HCT116 (cell line): Measurements from ENCODE around the gene PDE8A. TPM values are rescaled to one million over a fixed set of nuclear protein-coding genes. Genes with fewer than 3 reads are reported as not detected.

Source experiments
- ATAC-seq: fragments of 200-7000 bp; cut with Tn5 transposase; 2 replicates; pipeline ENCODE4 v1.9.1; 2020; ENCODE audit warnings: mild to moderate bottlenecking, moderate library complexity
- BruUV-seq: library from RNA; stranded (reverse); fragments of 400-500 nt; replicated peaks from 2 replicates; lab custom pipeline; 2021; lab: Mats Ljungman, UMichigan
- CTCF ChIA-PET: fragments of 300-600 bp; sonication (Branson Sonifier 250); formaldehyde crosslinking; loops from one replicate; lab custom pipeline; 2021; ENCODE audit warnings: antibody characterized with exemption; lab: Charles Lee
- POLR2A ChIA-PET: fragments of 300-600, 350-600 bp; sonication (Branson Sonifier 250); formaldehyde crosslinking; loops from one replicate; lab custom pipeline; 2021; ENCODE audit warnings: antibody characterized with exemption; lab: Charles Lee
- RAD21 ChIA-PET, 2 experiments: fragments of 300-600 bp; sonication (Branson Sonifier 250); formaldehyde crosslinking; loops; one replicate each; lab custom pipeline; 2023; ENCODE audit warnings: low total read pairs in 2 of 2; ENCODE audit not compliant: uncharacterized antibody in 2 of 2, unreplicated experiment in 2 of 2, low non-redundant PET in 1 of 2; lab: Charles Lee
- DNase-seq: peaks from one replicate; pipeline ENCODE4 v3.0.0-alpha.2; 2010; ENCODE audit warnings: low read depth, low spot score
- H2AFZ ChIP-seq: fragments of 200-600 bp; shearing (Covaris generic), sonication (generic); 2 replicates; pipeline ENCODE4 v1.6.1; 2017; ENCODE audit warnings: low read depth, mixed run types, mixed read lengths, antibody characterized with exemption, low read length; ENCODE audit not compliant: poor library complexity, severe bottlenecking
- H3K27ac ChIP-seq: 2 replicates; pipeline ENCODE4 v1.5.1; 2012; ENCODE audit warnings: low read depth, low read length
- H3K27me3 ChIP-seq: fragments of 200-600 bp; sonication (generic); 2 replicates; pipeline ENCODE4 v1.6.1; 2016; ENCODE audit warnings: mixed run types, low read length, mixed read lengths; ENCODE audit not compliant: insufficient read depth
- H3K36me3 ChIP-seq, 2 experiments: fragments of 200-500 bp in 1 of 2; fragments of 200-600 bp in 1 of 2; sonication (Bioruptor generic) in 1 of 2; sonication (generic) in 1 of 2; 2 replicates each; pipeline versions ENCODE4 v1.5.1 to v1.6.1; 2014 to 2016; ENCODE audit warnings: low read length in 2 of 2, inconsistent platforms in 1 of 2, mixed read lengths in 1 of 2, mixed run types in 1 of 2; ENCODE audit not compliant: insufficient read depth in 2 of 2, control insufficient read depth in 1 of 2
- H3K4me1 ChIP-seq, 2 experiments: fragments of 200-600 bp in 1 of 2; sonication (generic) in 1 of 2; 2 replicates each; pipeline versions ENCODE4 v1.5.1 to v1.6.1; 2012 to 2017; ENCODE audit warnings: low read length in 2 of 2, inconsistent platforms in 1 of 2, mild to moderate bottlenecking in 1 of 2, mixed read lengths in 1 of 2, mixed run types in 1 of 2, moderate library complexity in 1 of 2; ENCODE audit not compliant: insufficient read depth in 2 of 2, control insufficient read depth in 1 of 2
- H3K4me2 ChIP-seq: fragments of 200-600 bp; sonication (generic); 2 replicates; pipeline ENCODE4 v1.6.1; 2017; ENCODE audit warnings: mixed run types, low read length, mixed read lengths
- H3K4me3 ChIP-seq, 2 experiments: fragments of 200-600 bp in 1 of 2; sonication (generic) in 1 of 2; replicated peaks in 1 of 2; 2 replicates each; pipeline ENCODE4 v1.5.1; 2011 to 2016; ENCODE audit warnings: low read length in 2 of 2, control low read depth in 1 of 2, low read depth in 1 of 2, mild to moderate bottlenecking in 1 of 2, mixed read lengths in 1 of 2, mixed run types in 1 of 2
- H3K79me2 ChIP-seq: fragments of 200-600 bp; sonication (generic); 2 replicates; pipeline ENCODE4 v1.6.1; 2017; ENCODE audit warnings: mild to moderate bottlenecking, mixed run types, low read length, moderate library complexity, mixed read lengths; ENCODE audit not compliant: insufficient read depth
- H3K9ac ChIP-seq: fragments of 200-600 bp; sonication (generic); 2 replicates; pipeline ENCODE4 v1.6.1; 2016; ENCODE audit warnings: low read length, mixed read lengths
- H3K9me2 ChIP-seq: fragments of 200-600 bp; sonication (generic), shearing (Covaris generic); 2 replicates; pipeline ENCODE4 v1.6.1; 2017; ENCODE audit warnings: mixed run types, mild to moderate bottlenecking, moderate library complexity; ENCODE audit not compliant: insufficient read depth
- H3K9me3 ChIP-seq, 2 experiments: fragments of 200-500 bp in 1 of 2; fragments of 200-600 bp in 1 of 2; sonication (Bioruptor generic) in 1 of 2; sonication (generic) in 1 of 2; 2 replicates each; pipeline ENCODE4 v1.6.1; 2014 to 2017; ENCODE audit warnings: low read length in 2 of 2, mixed read lengths in 2 of 2, inconsistent platforms in 1 of 2, low read depth in 1 of 2, mild to moderate bottlenecking in 1 of 2, mixed run types in 1 of 2, moderate library complexity in 1 of 2; ENCODE audit not compliant: control insufficient read depth in 1 of 2, insufficient read depth in 1 of 2
- H4K20me1 ChIP-seq: fragments of 200-600 bp; sonication (generic), shearing (Covaris generic); 2 replicates; pipeline ENCODE4 v1.6.1; 2017; ENCODE audit warnings: mixed run types, mild to moderate bottlenecking, moderate library complexity; ENCODE audit not compliant: insufficient read depth
- CBX3 ChIP-seq: IDR thresholded peaks from 2 replicates; pipeline ENCODE4 v1.6.1; 2012; ENCODE audit warnings: low read depth
- CEBPB ChIP-seq: IDR thresholded peaks from 2 replicates; pipeline ENCODE4 v1.6.1; 2012; ENCODE audit warnings: low read depth
- EGR1 ChIP-seq: IDR thresholded peaks from 2 replicates; pipeline ENCODE4 v1.6.1; 2012; ENCODE audit warnings: low read depth
- ELF1 ChIP-seq: IDR thresholded peaks from 2 replicates; pipeline ENCODE4 v1.6.1; 2012; ENCODE audit warnings: low read depth, borderline replicate concordance
- EZH2 ChIP-seq: fragments of 200-600 bp; sonication (generic); IDR thresholded peaks from 2 replicates; pipeline ENCODE4 v1.6.1; 2017; ENCODE audit warnings: antibody characterized with exemption, mixed run types
- EZH2phosphoT487 ChIP-seq: fragments of 200-600 bp; IDR thresholded peaks from 2 replicates; pipeline ENCODE4 v1.6.1; 2018; ENCODE audit warnings: antibody characterized with exemption, borderline replicate concordance
- FOSL1 ChIP-seq: IDR thresholded peaks from 2 replicates; pipeline ENCODE4 v1.6.1; 2012; ENCODE audit warnings: low read depth
- POLR2A ChIP-seq: IDR thresholded peaks from 2 replicates; pipeline ENCODE4 v1.7.0; 2011; ENCODE audit warnings: borderline replicate concordance; ENCODE audit not compliant: insufficient read depth, insufficient read length; ENCODE audit errors: extremely low read depth
- POLR2AphosphoS5 ChIP-seq: IDR thresholded peaks from 2 replicates; pipeline ENCODE4 v1.6.1; 2011; ENCODE audit warnings: mild to moderate bottlenecking, low read depth, low read length, moderate library complexity
- SRF ChIP-seq: IDR thresholded peaks from 2 replicates; pipeline ENCODE4 v1.6.1; 2012; ENCODE audit warnings: low read depth
- TCF7L2 ChIP-seq: IDR thresholded peaks from 2 replicates; pipeline ENCODE4 v1.7.0; 2011; ENCODE audit warnings: borderline replicate concordance, inconsistent platforms; ENCODE audit not compliant: insufficient read depth, insufficient read length; ENCODE audit errors: extremely low read depth
- intact Hi-C: fragments of 100-400 bp; cut with micrococcal nuclease; formaldehyde crosslinking; loops from 2 replicates; pipeline ENCODE4 v1.10.0; 2022
- total RNA-seq: library from RNA; stranded (reverse); gene quantifications from one replicate; pipeline ENCODE4 v1.2.1, GENCODE V29; 2021; ENCODE audit not compliant: unreplicated experiment
- TF ChIP-seq, protein P1 (sequence below): IDR thresholded peaks from 2 replicates; pipeline ENCODE4 v1.6.1; 2012
- TF ChIP-seq, protein P2 (sequence below): IDR thresholded peaks from 2 replicates; pipeline ENCODE4 v1.6.1; 2012

PDE8A gene
- total RNA-seq, 1 experiment from 2014 or later, result 37.8 TPM

DNA sequence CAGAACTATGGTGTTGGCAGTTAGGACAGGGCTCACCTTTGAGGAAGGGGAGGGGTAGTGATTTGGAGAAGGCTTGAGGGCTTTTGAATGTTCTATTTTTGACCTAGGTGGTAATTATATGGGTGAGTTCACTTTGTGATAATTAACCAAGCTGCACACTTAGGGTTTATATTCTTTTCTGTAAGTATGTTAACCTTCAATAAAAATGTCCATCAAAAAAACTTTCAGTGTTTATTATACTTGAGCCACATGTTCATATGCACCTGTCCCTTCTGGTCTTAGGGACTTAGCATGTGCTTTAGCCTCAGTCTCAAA is 28.4 kb downstream of the PDE8A start:
- no peaks in the 10 kb centered on the region for H3K27me3 ChIP-seq
- RAD21 ChIA-PET, result no interaction called here
- H2AFZ ChIP-seq, result no peak overlapping the region
- peaks cover 0 to 4% of the 10 kb centered on the region in 2 experiments; a peak in 1 of 4 replicates for H3K4me1 ChIP-seq
- no peak overlapping the region for H3K27ac ChIP-seq
- no peaks in the 10 kb centered on the region for H3K9me3 ChIP-seq
- no peak overlapping the region for H3K9ac ChIP-seq
- H3K36me3 ChIP-seq, result no peaks in the 10 kb centered on the region
- 0 out of 2 replicates have a peak, but pooled peaks cover 3% of the 10 kb centered on the region for H4K20me1 ChIP-seq
- intact Hi-C loops, result no loop called here
- no peak for ATAC-seq
- CTCF ChIA-PET, result interaction anchor here (1.2 kb wide), 1 partner anchor 11 kb away, joined by 3 read pairs; no protein-coding TSS in a partner anchor
- H3K4me2 ChIP-seq, result no peak overlapping the region
- POLR2A ChIA-PET, result no interaction called here
- H3K79me2 ChIP-seq, result peaks cover 76% of the 10 kb centered on the region
- no peak overlapping the region for H3K4me3 ChIP-seq
- H3K9me2 ChIP-seq, result no peaks in the 10 kb centered on the region
- DNase-seq, result no peak
- TF ChIP-seq POLR2AphosphoS5 (no peak), EGR1 (no peak), EZH2phosphoT487 (no peak), POLR2A (no peak), CEBPB (no peak), FOSL1 (no peak), CBX3 (no peak), SRF (no peak), ELF1 (no peak), EZH2 (no peak), TCF7L2 (no peak)
- TF ChIP-seq, protein P1, sequence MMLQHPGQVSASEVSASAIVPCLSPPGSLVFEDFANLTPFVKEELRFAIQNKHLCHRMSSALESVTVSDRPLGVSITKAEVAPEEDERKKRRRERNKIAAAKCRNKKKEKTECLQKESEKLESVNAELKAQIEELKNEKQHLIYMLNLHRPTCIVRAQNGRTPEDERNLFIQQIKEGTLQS, result no peak
- TF ChIP-seq, protein P2, sequence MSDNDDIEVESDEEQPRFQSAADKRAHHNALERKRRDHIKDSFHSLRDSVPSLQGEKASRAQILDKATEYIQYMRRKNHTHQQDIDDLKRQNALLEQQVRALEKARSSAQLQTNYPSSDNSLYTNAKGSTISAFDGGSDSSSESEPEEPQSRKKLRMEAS, result no peak
- BruUV-seq, result no TSS peak
